Measurements from ENCODE around the gene ACAD8.

- TF ChIP-seq EZH2phosphoT487 (IDR thresholded peaks at IDR 0.05; ENCODE audit: insufficient read depth, low read depth) (no peak), EZH2 (IDR thresholded peaks at IDR 0.05; ENCODE audit: insufficient read depth, poor library complexity, severe bottlenecking) (no peak)
Observed at GRCh38 chr11:134230339-134230738, 23.0 kb upstream of the ACAD8 start.

All from GM23248 (cell line).